ENCODE measurements around the gene PDZD2.
"Not testable (repeated sequence)": the region's sequence is repeated elsewhere in the genome, so short reads cannot be mapped to it uniquely, and the experiment has no call there.

Gene PDZD2

GRCh38 chr5:31934156-31934555, 295.2 kb downstream of the PDZD2 start:
- no peak for DNase-seq (ENCODE audit: low read depth in 2 of 2)

DNA sequence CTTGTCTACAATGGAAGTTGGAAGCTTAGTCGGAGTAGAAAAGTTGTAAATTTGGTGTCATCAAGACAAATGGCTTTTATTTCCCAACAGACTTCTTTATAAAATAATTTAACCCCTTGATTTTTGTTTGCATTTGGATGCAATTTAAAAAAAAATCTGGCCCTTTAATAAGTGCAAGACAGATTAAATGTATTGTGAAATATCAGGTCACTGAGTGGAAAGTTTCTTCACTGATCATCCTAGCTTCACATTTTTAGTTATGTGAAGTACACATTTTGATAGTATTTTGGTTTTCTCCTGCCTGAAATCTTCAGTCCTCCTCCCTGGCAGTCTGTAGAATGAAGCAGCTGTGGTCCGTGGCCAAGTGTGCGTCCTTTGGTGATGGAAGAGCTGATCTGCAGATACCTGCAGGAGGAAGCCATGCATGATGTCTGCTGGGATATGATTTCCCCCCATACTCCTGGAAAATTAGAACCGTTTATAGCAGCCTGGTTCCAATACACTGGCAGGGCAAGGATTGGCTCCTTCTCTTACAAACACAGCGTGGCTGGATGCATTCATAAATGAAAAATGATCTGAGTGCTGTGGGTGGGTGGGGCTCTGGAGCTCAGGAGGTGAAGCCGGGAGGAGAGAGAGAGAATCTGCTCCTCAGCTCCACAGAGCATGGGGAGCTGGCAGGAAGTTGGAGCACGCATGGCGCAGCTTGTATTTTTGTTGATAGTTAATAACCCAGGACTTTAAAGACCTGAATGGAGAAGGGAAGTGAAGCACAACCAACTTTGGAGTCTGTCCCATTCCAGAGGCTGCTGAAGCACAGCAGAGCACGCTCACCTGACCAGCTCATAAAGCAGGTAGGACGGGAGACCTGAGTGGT, 296.8 kb downstream of the PDZD2 start:
- no peak for DNase-seq (ENCODE audit: low read depth in 2 of 2)

DNA sequence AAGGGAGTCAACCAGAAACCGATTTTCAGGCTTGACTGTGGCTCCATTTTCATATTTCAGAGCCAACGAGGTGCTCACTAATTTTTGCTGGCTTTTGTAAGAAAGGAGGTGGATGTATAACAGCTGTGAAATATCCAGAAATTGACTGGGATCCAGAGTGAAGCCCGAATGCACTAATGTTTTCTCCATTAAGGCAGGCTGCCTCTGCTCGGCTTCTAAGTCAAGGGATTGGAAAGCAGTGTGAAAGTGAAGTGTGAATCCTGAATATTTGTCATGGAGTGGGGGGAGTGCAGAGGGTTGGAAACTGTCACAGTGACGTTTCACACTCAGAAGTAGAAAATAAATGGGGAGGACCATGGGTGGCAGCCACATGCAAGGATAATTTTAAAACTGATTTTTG, 297.8 kb downstream of the PDZD2 start:
- DNase-seq (ENCODE audit: low read depth in 2 of 2): no peak

- no peak for DNase-seq (ENCODE audit: low read depth in 2 of 2)
Measured at GRCh38 chr5:31937226-31937625, 298.3 kb downstream of the PDZD2 start.

DNA sequence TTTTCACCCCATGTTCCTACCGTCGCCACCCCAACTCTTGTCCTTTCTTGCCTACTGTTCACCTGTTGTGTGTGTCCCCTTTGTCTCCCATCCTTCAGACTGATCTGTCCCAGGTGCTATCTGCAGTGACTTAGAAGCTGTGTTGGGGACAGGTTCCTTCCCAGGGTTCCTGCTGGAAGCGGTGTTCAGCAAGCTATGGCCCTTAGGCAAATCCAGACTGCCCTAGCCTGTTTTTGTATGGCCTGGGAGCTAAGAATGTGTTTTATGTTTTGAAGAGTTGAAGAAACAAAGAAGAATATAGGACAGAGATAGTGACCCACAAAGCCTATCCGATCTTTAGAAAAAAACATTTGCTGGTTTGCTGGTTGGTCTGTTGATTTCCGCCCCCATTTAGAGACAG, 298.8 kb downstream of the PDZD2 start:
- no peak for DNase-seq (ENCODE audit: low read depth in 2 of 2)

GRCh38 chr5:31939151-31939550, 300.2 kb downstream of the PDZD2 start:
- DNase-seq (ENCODE audit: low read depth in 2 of 2): no peak

DNA sequence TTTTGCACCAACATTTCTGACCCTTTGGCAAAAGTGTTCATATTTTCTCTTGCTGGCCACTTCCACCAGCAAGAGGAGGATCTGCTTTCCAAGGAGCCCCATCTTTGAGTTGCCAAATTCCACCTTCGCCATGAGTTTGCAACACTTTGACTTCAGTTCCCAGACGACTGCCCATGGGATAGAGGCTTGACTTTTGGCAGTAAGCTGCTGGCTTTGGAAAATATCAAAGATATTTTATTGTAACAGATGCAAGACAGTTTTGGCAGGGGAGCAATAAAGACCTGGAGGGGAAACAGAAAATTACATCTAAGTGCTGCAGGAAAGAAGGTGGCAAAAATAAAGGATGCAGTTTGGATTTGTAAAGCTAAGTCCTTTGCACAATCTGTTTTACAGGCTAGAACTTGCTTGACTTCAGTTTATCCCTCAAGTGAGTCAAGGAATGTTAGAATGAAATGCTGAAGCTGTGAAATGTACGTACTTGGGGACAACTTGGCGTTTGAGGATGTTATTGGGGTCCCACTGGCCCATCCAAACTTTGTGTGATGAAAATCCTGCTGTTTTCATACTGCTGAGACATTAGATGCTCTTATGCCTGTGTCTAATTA, 302.3 kb downstream of the PDZD2 start:
- no peak for DNase-seq (ENCODE audit: low read depth in 2 of 2)

- DNase-seq (ENCODE audit: low read depth in 2 of 2): no peak
Measured at GRCh38 chr5:31942546-31942945, 303.6 kb downstream of the PDZD2 start.

DNA sequence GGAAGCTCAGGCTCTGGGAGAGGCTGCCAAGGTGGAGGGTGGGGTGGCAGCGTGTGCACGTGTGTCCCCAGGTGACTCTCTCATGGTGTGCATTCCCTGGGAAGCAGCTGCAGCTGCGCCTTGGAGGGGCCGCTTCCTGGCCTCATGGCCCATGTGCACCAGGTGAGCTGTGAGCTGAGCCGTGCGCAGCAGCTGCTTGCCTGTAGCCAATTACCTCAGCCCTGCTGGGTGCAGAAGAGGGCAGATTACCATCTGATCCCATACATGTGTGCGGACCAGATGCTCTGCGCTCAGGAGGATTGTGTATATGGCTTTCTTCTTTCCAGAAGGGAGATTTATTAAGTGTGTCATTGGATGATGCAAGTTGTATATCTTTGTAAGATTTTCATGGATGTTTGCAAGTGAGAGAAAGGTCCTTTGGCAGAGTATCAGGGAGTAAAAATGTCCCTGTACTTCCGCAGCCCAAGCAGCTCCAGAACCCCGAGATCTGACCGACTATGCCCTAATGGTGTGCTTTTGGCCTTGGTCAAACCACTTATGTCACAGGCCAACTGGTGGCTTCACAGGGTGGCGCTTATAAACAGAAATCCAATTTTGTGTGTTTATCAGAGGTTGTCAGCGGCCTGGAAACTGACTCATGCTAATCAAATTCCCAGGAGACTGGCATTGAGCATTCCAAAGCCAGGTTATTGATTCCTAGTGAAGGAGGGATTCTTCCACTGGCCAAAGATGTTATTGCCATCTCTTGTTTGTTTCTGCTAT, 305.9 kb downstream of the PDZD2 start:
- DNase-seq (ENCODE audit: low read depth in 2 of 2): no peak

GRCh38 chr5:31948006-31948405, 309.1 kb downstream of the PDZD2 start:
- no peak for DNase-seq (ENCODE audit: low read depth in 2 of 2)

- DNase-seq (ENCODE audit: low read depth in 2 of 2): no peak
Measured at GRCh38 chr5:31952067-31952466, 313.1 kb downstream of the PDZD2 start.

GRCh38 chr5:31954091-31954490, 315.2 kb downstream of the PDZD2 start:
- DNase-seq (ENCODE audit: low read depth in 2 of 2): no peak

DNA sequence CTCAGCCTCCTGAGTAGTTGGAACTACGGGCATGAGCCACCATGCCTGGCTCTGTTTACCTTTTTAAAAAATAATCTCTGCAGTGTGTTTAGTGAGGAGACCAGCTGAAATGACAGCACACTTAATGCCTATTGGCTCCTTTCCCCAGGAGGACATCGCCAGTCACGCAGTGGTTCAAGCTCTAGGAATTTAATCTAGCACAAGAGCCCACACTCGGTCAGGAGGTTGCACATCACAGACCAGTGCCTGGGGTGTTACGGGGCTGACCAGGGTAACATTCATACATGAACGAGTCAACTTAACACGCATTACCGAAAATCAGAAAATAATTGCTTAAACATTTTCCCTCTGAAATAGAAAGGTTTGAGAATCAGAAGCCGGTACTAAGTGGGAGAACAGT, 318.2 kb downstream of the PDZD2 start:
- no peak for DNase-seq (ENCODE audit: low read depth in 2 of 2)

- no peak for DNase-seq (ENCODE audit: low read depth in 2 of 2)
Measured at GRCh38 chr5:31962351-31962751, 323.4 kb downstream of the PDZD2 start.

DNA sequence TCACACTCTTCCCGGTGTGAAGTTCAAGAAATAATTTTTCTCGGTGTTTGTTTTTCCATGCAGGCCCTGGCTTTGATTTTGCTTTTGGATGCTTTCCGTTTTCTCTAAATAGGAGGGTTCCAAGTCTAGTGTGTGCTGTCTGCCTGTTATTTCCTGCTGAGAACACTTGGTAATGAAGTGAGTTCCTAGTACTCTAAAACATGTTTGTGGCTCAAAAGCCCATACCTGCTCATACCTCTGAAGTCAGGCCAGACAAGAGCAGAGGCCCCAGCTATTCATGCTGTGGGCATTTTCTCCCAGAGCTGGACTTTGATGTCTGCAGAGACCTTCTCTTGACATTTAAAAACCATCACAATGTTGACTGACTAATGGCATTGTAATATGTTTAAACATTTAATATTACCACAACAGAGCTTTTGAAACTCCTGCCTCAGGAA, 324.0 kb downstream of the PDZD2 start:
- DNase-seq (ENCODE audit: low read depth in 2 of 2): no peak

- DNase-seq (ENCODE audit: low read depth in 2 of 2): no peak
Measured at GRCh38 chr5:31963358-31964006, 324.6 kb downstream of the PDZD2 start.

DNA sequence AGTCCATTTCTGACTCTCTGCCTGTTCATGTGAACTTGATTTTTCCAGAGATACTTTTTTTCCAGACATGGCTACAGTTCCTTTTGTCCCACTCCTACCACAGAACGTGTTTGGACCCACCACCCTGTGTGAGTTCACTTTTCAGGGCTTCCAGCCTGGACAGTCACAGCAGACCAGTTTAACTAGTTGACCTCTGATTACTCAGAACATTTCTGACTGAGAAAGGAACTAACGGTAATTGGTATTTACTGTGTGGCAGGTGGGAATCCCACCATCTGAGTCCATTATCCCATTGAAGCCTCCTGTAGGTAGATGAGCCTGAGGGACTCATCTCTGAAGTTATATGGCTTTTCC, 325.1 kb downstream of the PDZD2 start:
- no peak for DNase-seq (ENCODE audit: low read depth in 2 of 2)

DNA sequence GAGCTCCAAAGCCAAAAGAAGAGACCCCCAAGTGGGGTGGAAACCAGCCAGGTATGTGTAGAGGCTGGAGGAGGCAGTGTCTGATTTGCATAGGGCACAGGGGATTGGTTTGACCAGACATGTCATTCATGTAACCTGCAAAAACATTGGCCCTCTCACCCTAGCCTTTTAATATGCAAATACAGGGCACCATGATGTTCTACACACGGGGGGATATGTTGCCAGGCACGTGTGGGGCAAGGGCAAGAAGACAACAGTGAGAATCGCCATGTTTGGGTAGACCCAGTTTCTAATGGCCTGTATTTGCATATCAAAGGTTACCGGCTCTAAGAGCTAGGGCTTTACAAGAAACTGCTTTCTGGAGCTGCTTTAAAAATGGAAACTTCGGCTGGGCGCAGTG, 326.3 kb downstream of the PDZD2 start:
- no peak for DNase-seq (ENCODE audit: low read depth in 2 of 2)

DNA sequence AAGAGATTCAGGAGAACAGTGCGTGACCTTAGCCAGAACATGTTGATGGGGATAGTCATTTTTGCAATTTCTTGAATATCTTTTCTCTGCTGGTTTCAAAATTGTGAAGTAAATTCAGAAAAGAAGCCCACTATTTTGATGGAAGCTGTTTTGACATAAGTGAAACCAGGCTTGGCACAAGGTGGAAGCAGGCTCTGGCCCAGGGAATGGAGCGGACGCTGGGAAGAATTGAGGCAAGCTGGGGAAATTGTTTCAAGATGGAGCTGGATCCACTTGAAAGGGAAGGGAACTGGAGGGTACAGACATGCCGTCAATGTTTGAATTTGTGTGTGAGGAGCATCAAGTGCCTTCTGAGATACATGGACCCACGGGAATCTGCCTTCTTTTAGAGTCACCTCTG, 328.0 kb downstream of the PDZD2 start:
- DNase-seq (ENCODE audit: low read depth in 2 of 2): no peak

- no peak for DNase-seq (ENCODE audit: low read depth in 2 of 2)
Measured at GRCh38 chr5:31967461-31967860, 328.5 kb downstream of the PDZD2 start.

- DNase-seq (ENCODE audit: low read depth in 2 of 2): no peak
Measured at GRCh38 chr5:31972558-31972957, 333.6 kb downstream of the PDZD2 start.

DNA sequence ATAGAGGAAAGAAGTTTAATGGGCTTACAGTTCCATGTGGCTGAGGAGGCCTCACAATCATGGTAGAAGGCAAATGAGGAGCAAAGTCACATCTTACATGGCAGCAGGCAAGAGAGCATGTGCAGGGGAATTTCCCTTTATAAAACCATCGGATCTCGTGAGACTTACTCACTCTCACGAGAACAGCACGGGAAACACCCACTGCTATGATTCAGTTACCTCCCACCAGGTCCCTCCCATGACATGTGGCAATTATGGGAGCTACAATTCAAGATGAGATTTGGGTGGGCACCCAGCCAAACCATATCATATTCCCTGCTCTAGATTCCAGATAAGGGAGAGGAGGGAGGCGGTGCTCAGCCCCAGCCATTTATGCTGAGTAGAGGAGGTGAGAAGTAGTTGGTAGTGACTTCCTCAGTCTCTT, 336.3 kb downstream of the PDZD2 start:
- DNase-seq (ENCODE audit: low read depth in 2 of 2): not testable (repeated sequence)

Data from stimulated activated CD8-positive, alpha-beta memory T cell treated with anti-CD3 and anti-CD28 coated beads, Interleukin-15, amount 100 ng/mL, for 48 hours (primary cell).